Erythroblast (primary cell): ENCODE data around the gene MAPK12.

ENCODE experiments used
- GATA1 ChIP-seq: IDR thresholded peaks from 2 replicates; pipeline ENCODE4 v1.6.1; 2011; ENCODE audit warnings: low read depth, mild to moderate bottlenecking, control low read depth, low read length, moderate library complexity
- POLR2A ChIP-seq: IDR thresholded peaks from 2 replicates; pipeline ENCODE4 v1.6.1; 2011; ENCODE audit warnings: mild to moderate bottlenecking, low read length

- TF ChIP-seq POLR2A: no peak
- no peak for TF ChIP-seq GATA1
Observed at GRCh38 chr22:50226063-50226874, 35.2 kb downstream of the MAPK12 start.
